ENCODE data around the gene SLC6A19.
"Not testable (repeated sequence)": the region's sequence is repeated elsewhere in the genome, so short reads cannot be mapped to it uniquely, and the experiment has no call there.

SLC6A19 gene

DNA sequence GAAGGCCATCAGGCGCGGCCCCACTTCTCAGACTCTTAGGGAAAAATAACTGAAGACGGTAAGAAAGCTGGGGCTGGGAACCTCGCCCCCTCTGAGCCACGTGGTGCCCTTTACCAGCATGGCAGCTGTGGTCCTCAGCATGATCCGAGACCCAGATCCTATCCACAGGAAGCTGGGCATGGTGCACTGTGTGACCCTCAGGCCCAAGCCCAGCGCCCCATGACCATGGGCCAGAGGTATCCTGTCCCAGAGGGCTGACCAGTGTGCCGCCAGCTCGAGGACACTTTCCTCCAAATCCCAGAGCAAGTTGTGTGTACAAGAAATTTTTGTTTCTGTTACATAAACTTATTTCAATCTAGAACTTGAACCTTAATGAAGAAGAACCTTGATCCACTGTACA is 65.4 kb downstream of the SLC6A19 start:
- TF ChIP-seq, protein P1, sequence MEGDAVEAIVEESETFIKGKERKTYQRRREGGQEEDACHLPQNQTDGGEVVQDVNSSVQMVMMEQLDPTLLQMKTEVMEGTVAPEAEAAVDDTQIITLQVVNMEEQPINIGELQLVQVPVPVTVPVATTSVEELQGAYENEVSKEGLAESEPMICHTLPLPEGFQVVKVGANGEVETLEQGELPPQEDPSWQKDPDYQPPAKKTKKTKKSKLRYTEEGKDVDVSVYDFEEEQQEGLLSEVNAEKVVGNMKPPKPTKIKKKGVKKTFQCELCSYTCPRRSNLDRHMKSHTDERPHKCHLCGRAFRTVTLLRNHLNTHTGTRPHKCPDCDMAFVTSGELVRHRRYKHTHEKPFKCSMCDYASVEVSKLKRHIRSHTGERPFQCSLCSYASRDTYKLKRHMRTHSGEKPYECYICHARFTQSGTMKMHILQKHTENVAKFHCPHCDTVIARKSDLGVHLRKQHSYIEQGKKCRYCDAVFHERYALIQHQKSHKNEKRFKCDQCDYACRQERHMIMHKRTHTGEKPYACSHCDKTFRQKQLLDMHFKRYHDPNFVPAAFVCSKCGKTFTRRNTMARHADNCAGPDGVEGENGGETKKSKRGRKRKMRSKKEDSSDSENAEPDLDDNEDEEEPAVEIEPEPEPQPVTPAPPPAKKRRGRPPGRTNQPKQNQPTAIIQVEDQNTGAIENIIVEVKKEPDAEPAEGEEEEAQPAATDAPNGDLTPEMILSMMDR (IDR thresholded peaks at IDR 0.05; ENCODE audit: insufficient read depth, low read length, poor library complexity, severe bottlenecking) = no peak
- H3K36me3 ChIP-seq (ENCODE audit: low read length) = no peaks in the 10 kb centered on the region
- no peak overlapping the region for H2AFZ ChIP-seq (ENCODE audit: low read depth, low read length, severe bottlenecking)
- H3K27ac ChIP-seq (ENCODE audit: low read depth, low read length) = no peak overlapping the region
- H3K4me3 ChIP-seq (ENCODE audit: insufficient read depth, low read length, poor library complexity, severe bottlenecking) = no peak overlapping the region
- H3K79me2 ChIP-seq (ENCODE audit: insufficient read depth, low read length) = no peaks in the 10 kb centered on the region
- H4K20me1 ChIP-seq (ENCODE audit: low read depth, low read length) = no peaks in the 10 kb centered on the region
- no peak overlapping the region for H3K4me2 ChIP-seq (ENCODE audit: low read depth, low read length, poor library complexity, severe bottlenecking)
- H3K9ac ChIP-seq (ENCODE audit: low read length) = no peak overlapping the region
- H3K27me3 ChIP-seq (ENCODE audit: low read length) = no peaks in the 10 kb centered on the region
- no peaks in the 10 kb centered on the region for H3F3A ChIP-seq (ENCODE audit: insufficient read depth)
- H3K9me2 ChIP-seq (replicated peaks; ENCODE audit: insufficient read depth, low read length) = no peaks in the 10 kb centered on the region
- H3K9me3 ChIP-seq (ENCODE audit: insufficient read depth, low read length) = no peaks in the 10 kb centered on the region

DNA sequence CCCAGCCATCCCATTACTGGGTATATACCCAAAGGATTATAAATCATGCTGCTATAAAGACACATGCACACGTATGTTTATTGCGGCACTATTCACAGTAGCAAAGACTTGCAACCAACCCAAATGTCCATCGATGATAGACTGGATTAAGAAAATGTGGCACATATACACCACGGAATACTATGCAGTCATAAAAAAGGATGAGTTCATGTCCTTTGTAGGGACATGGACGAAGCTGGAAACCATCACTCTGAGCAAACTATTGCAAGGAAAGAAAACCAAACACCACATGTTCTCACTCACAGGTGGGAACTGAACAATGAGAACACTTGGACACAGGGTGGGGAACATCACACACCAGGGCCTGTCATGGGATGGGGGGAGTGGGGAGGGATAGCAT is 66.1 kb downstream of the SLC6A19 start:
- H3K79me2 ChIP-seq (ENCODE audit: insufficient read depth, low read length); H3K27ac ChIP-seq (ENCODE audit: low read depth, low read length); H2AFZ ChIP-seq (ENCODE audit: low read depth, low read length, severe bottlenecking); H3F3A ChIP-seq (ENCODE audit: insufficient read depth); H3K4me3 ChIP-seq (ENCODE audit: insufficient read depth, low read length, poor library complexity, severe bottlenecking); H3K4me2 ChIP-seq (ENCODE audit: low read depth, low read length, poor library complexity, severe bottlenecking); H3K9me3 ChIP-seq (ENCODE audit: insufficient read depth, low read length); H4K20me1 ChIP-seq (ENCODE audit: low read depth, low read length); H3K36me3 ChIP-seq (ENCODE audit: low read length); H3K27me3 ChIP-seq (ENCODE audit: low read length); H3K9ac ChIP-seq (ENCODE audit: low read length); H3K9me2 ChIP-seq (replicated peaks; ENCODE audit: insufficient read depth, low read length): not testable (repeated sequence)

GRCh38 chr5:1268056-1268455 is 66.7 kb downstream of the SLC6A19 start:
- no peak for TF ChIP-seq EZH2phosphoT487 (conservative IDR thresholded peaks at IDR 0.05; ENCODE audit: low read length)
- TF ChIP-seq, protein P1 (IDR thresholded peaks at IDR 0.05; ENCODE audit: insufficient read depth, low read length, poor library complexity, severe bottlenecking) = no peak
- Histone ChIP-seq H3K79me2 (ENCODE audit: insufficient read depth, low read length) (no peaks in the 10 kb centered on the region), H3K9ac (ENCODE audit: low read length) (no peak overlapping the region), H3K27me3 (ENCODE audit: low read length) (no peaks in the 10 kb centered on the region), H3K36me3 (ENCODE audit: low read length) (no peaks in the 10 kb centered on the region), H3K9me3 (ENCODE audit: insufficient read depth, low read length) (no peaks in the 10 kb centered on the region), H3K9me2 (replicated peaks; ENCODE audit: insufficient read depth, low read length) (no peaks in the 10 kb centered on the region), H3K4me3 (ENCODE audit: insufficient read depth, low read length, poor library complexity, severe bottlenecking) (no peak overlapping the region), H2AFZ (ENCODE audit: low read depth, low read length, severe bottlenecking) (no peak overlapping the region), H3K27ac (ENCODE audit: low read depth, low read length) (no peak overlapping the region), H4K20me1 (ENCODE audit: low read depth, low read length) (no peaks in the 10 kb centered on the region), H3K4me2 (ENCODE audit: low read depth, low read length, poor library complexity, severe bottlenecking) (no peak overlapping the region), H3F3A (ENCODE audit: insufficient read depth) (no peaks in the 10 kb centered on the region)

GRCh38 chr5:1268666-1269065 is 67.3 kb downstream of the SLC6A19 start:
- H3K36me3 ChIP-seq (ENCODE audit: low read length) = no peaks in the 10 kb centered on the region
- H3K9me2 ChIP-seq (replicated peaks; ENCODE audit: insufficient read depth, low read length) = no peaks in the 10 kb centered on the region
- H4K20me1 ChIP-seq (ENCODE audit: low read depth, low read length) = no peaks in the 10 kb centered on the region
- peaks cover under 1% of the 10 kb centered on the region; the same call in 1 of the 2 replicates for H3K79me2 ChIP-seq (ENCODE audit: insufficient read depth, low read length)
- no peaks in the 10 kb centered on the region for H3K27me3 ChIP-seq (ENCODE audit: low read length)
- no peak overlapping the region for H3K27ac ChIP-seq (ENCODE audit: low read depth, low read length)
- H3K4me2 ChIP-seq (ENCODE audit: low read depth, low read length, poor library complexity, severe bottlenecking) = no peak overlapping the region
- H3F3A ChIP-seq (ENCODE audit: insufficient read depth) = no peaks in the 10 kb centered on the region
- no peaks in the 10 kb centered on the region for H3K9me3 ChIP-seq (ENCODE audit: insufficient read depth, low read length)
- TF ChIP-seq EZH2phosphoT487 (conservative IDR thresholded peaks at IDR 0.05; ENCODE audit: low read length) = no peak
- TF ChIP-seq, protein P1 (IDR thresholded peaks at IDR 0.05; ENCODE audit: insufficient read depth, low read length, poor library complexity, severe bottlenecking) = no peak
- no peak overlapping the region for H3K4me3 ChIP-seq (ENCODE audit: insufficient read depth, low read length, poor library complexity, severe bottlenecking)
- no peak overlapping the region for H2AFZ ChIP-seq (ENCODE audit: low read depth, low read length, severe bottlenecking)
- H3K9ac ChIP-seq (ENCODE audit: low read length) = no peak overlapping the region

All from SU-DHL-6 (cell line).